Measurements from ENCODE around the gene NAT14. TPM values are rescaled to one million over a fixed set of nuclear protein-coding genes. Genes with fewer than 3 reads are reported as not detected.
A peak's percentile ranks its signal among the peaks of the same experiment; 100 is the strongest.

NAT14 gene
- polyA plus RNA-seq, 1 of the 3 experiments (the other 2 are of a cell fraction): 89.9 TPM

GRCh38 chr19:55437410-55437809, 47.6 kb upstream of the NAT14 start:
- Histone ChIP-seq H3K27me3 (ENCODE audit: insufficient read depth) (peaks cover 21% of the 10 kb centered on the region), H3K4me3 (ENCODE audit: low read depth in 2 of 2, low read length in 1 of 2) (no peak overlapping the region), H3K9me3 (no peaks in the 10 kb centered on the region), H3K4me2 (no peak overlapping the region), H2AFZ (ENCODE audit: low read depth) (no peak overlapping the region), H3K79me2 (ENCODE audit: insufficient read depth) (no peaks in the 10 kb centered on the region), H3K36me3 (replicated peaks in 1 of 2; ENCODE audit: control insufficient read depth in 1 of 2, insufficient read depth in 2 of 2, low read length in 1 of 2) (no peaks in the 10 kb centered on the region), H3K27ac (ENCODE audit: low read depth in 2 of 2, low read length in 1 of 2) (no peak overlapping the region), H3K4me1 (ENCODE audit: control insufficient read depth in 1 of 2, insufficient read depth in 2 of 2, low read depth in 1 of 2, low read length in 1 of 2) (peaks cover 0 to 6% of the 10 kb centered on the region in 2 experiments; a peak in 1 of 4 replicates), H3K9me2 (no peaks in the 10 kb centered on the region), H3F3A (replicated peaks; ENCODE audit: insufficient read depth) (no peaks in the 10 kb centered on the region), H3K9ac (no peak overlapping the region), H4K20me1 (ENCODE audit: insufficient read depth) (no peaks in the 10 kb centered on the region)
- ChIA-PET POLR2A (no interaction called here), CTCF (interaction anchor here (1.3 to 1.8 kb wide), 3 partner anchors 17 to 296 kb away, joined by 3 to 7 read pairs (median 4); no protein-coding TSS in a partner anchor)
- no peak for DNase-seq
- 34% methylated on average over 15 of the region's 17 CpGs for WGBS (ENCODE audit: low lambda C conversion rate)
- TF ChIP-seq MEF2A (IDR thresholded peaks at IDR 0.05; ENCODE audit: borderline replicate concordance, low read depth) (no peak), YY1 (IDR thresholded peaks at IDR 0.05; ENCODE audit: low read depth) (no peak), IRF3 (IDR thresholded peaks at IDR 0.05; ENCODE audit: low read depth, low read length) (no peak), RXRA (IDR thresholded peaks at IDR 0.05; ENCODE audit: borderline replicate concordance, low read depth) (no peak), CHD2 (IDR thresholded peaks at IDR 0.05; ENCODE audit: low read length, partially characterized antibody) (no peak), CTCF (IDR thresholded peaks at IDR 0.05) (no peak), REST (IDR thresholded peaks at IDR 0.05; ENCODE audit: low read depth, low read length) (peak; percentile 99)

- CTCF ChIA-PET: interaction anchor here (1.0 to 1.3 kb wide), 2 partner anchors 15 to 298 kb away, joined by 4 read pairs; no protein-coding TSS in a partner anchor
- Histone ChIP-seq H3K4me3 (ENCODE audit: low read depth in 2 of 2, low read length in 1 of 2) (no peak overlapping the region), H3F3A (replicated peaks; ENCODE audit: insufficient read depth) (no peaks in the 10 kb centered on the region), H3K36me3 (replicated peaks in 1 of 2; ENCODE audit: control insufficient read depth in 1 of 2, insufficient read depth in 2 of 2, low read length in 1 of 2) (no peaks in the 10 kb centered on the region), H3K4me1 (ENCODE audit: control insufficient read depth in 1 of 2, insufficient read depth in 2 of 2, low read depth in 1 of 2, low read length in 1 of 2) (peaks cover 0 to 6% of the 10 kb centered on the region in 2 experiments; a peak in 1 of 4 replicates), H3K9me3 (no peaks in the 10 kb centered on the region), H3K4me2 (no peak overlapping the region), H3K27me3 (ENCODE audit: insufficient read depth) (peaks cover 34% of the 10 kb centered on the region), H2AFZ (ENCODE audit: low read depth) (no peak overlapping the region), H3K9ac (no peak overlapping the region), H3K9me2 (no peaks in the 10 kb centered on the region), H3K27ac (ENCODE audit: low read depth in 2 of 2, low read length in 1 of 2) (no peak overlapping the region), H3K79me2 (ENCODE audit: insufficient read depth) (no peaks in the 10 kb centered on the region), H4K20me1 (ENCODE audit: insufficient read depth) (no peaks in the 10 kb centered on the region)
- WGBS (ENCODE audit: low lambda C conversion rate): 42% methylated on average over 5 of the region's 5 CpGs
- POLR2A ChIA-PET: no interaction called here
- no peak for DNase-seq
- TF ChIP-seq FOXJ3 (CRISPR knock-in tag; IDR thresholded peaks at IDR 0.05) (no peak), USF2 (IDR thresholded peaks at IDR 0.05; ENCODE audit: borderline replicate concordance, low read depth, low read length) (no peak), RCOR1 (IDR thresholded peaks at IDR 0.05; ENCODE audit: low read length) (no peak), CTCF (IDR thresholded peaks at IDR 0.05) (no peak), EZH2phosphoT487 (IDR thresholded peaks at IDR 0.05; ENCODE audit: borderline replicate concordance, low read depth) (no peak), SIN3A (IDR thresholded peaks at IDR 0.05; ENCODE audit: borderline replicate concordance, low read depth, low read length) (no peak), MAX (IDR thresholded peaks at IDR 0.05; ENCODE audit: low read depth) (no peak), PBX3 (IDR thresholded peaks at IDR 0.05) (no peak), JUND (IDR thresholded peaks at IDR 0.05) (no peak), GABPA (IDR thresholded peaks at IDR 0.05; ENCODE audit: low read depth) (no peak)
Observed at GRCh38 chr19:55439052-55439451, 45.9 kb upstream of the NAT14 start.

All from SK-N-SH (cell line).